Posterior cingulate gyrus (tissue), 11 donors: Measurements from ENCODE around the gene FOXL1.

Source experiments
- DNase-seq, 10 donors: peaks; one replicate each; pipeline versions ENCODE4 v3.0.0 to v3.0.0-alpha.2; 2020 to 2021; ENCODE audit warnings: mixed read lengths in 3 of 10
- intact Hi-C: fragments of 100-400 bp; cut with DNase I; formaldehyde crosslinking; loops from one replicate; pipeline ENCODE4 v1.15.1; 2023

FOXL1 gene

DNA sequence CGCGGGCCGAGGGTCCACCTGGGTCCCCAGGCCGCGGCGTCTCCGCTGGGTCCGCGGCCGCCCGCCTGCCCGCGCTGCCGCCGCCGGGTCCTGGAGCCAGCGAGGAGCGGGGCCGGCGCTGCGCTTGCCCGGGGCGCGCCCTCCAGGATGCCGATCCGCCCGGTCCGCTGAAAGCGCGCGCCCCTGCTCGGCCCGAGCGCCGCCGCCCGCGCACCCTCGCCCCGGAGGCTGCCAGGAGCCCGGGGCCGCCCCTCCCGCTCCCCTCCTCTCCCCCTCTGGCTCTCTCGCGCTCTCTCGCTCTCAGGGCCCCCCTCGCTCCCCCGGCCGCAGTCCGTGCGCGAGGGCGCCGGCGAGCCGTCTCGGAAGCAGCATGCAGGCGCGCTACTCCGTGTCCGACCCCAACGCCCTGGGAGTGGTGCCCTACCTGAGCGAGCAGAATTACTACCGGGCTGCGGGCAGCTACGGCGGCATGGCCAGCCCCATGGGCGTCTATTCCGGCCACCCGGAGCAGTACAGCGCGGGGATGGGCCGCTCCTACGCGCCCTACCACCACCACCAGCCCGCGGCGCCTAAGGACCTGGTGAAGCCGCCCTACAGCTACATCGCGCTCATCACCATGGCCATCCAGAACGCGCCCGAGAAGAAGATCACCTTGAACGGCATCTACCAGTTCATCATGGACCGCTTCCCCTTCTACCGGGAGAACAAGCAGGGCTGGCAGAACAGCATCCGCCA is 11.2 kb upstream of the FOXL1 start:
- DNase-seq: no peak

GRCh38 chr16:86567701-86568581 is 10.4 kb upstream of the FOXL1 start:
- no peak for DNase-seq
- intact Hi-C loops: no loop called here

More for the DNA sequence above, 11.2 kb upstream of the FOXL1 start:
- intact Hi-C loops: no loop called here

- no peak for DNase-seq
- intact Hi-C loops: no loop called here
These were observed 9.4 kb upstream of the FOXL1 start for GRCh38 chr16:86568677-86569623.

GRCh38 chr16:86569701-86570447 is 8.5 kb upstream of the FOXL1 start:
- intact Hi-C loops: no loop called here
- no peak for DNase-seq

DNA sequence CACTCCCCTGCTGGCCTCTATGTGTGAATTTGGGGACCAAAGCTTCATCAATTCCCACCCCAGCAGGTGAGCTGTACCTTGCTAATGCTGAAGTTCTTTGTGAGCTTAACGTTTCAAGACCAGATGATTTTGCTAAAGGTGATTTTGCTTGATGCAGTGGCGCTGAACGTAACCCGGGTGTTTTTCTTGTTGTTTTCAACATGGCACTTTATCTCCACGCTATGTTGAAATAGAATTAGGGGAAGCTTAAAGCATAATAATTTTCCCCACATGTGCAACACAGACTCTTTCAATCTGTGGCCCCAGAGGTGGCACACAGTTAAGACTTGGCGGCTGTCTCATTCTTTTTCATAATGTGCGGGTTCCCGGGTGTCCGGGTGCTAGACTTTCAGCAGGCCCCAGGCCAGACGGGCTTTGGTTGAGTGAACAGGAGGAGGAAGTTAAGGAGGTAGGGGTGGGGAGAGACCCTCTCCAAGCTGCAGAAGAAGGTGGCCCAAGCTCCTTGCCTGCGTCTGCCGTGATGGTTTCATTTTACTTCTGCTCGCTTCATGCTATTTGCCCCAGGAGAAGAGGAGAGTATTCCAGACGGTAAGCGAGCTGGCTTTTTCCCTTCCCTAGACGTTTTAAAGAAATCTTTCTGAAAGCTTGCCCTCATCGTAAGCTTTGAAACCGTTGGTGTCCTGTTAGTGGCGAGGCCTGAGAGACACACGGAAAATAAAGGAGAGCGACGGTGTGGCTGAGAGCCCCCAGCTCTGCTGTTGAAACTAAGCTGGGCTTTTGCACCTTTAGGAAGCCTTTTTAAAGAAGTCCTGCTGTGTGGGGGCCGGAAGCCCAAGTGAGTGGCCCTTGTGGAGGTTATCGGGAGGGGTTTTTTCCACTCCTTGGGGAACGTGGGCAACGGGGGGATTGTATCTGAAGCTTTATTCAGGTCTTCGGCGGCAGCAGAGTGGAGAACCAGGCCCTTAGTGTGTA is 7.5 kb upstream of the FOXL1 start:
- DNase-seq: no peak
- intact Hi-C loops: no loop called here

DNA sequence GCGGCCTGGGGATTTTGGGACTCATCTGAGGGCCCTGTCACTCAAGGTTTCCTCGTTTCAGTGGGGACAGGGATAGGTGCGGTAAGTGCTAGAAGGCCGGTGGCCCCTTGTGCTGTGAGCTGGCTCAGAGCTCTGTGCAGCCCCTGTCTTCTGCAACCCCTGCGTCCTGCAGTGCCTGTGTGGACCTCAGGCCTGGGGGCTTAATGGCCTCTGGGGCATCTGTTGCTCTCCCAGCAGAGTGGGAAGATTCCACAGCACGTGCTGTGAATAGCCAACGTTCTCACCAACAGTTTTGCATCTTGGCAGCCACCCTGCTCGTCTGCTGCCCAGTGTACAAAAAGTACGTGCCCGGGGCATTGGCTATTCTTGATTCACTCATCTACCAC is 6.8 kb upstream of the FOXL1 start:
- intact Hi-C loops: no loop called here
- no peak for DNase-seq

DNA sequence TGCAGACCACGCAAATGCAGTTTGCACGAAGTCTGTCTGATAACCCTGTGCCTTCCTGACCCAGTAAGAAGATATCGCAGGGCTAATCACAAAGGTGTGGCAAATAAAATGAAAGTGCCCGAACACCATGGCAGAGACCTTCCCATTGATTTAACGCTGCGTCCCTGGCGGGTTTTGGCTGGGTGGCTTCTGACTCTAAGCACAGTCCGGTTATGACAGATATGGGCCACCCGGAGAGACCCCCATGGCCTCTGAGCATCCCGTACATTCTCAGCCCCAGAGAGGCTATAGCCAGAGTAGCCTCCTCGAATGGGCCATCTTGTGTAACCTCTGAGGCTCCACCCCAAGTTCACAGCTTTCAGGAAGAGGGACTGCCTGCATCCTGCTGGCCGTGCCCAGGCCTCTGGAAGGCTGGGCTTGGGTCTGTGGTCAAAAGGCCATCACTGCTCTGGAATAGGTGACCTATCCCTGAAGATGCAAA is 6.3 kb upstream of the FOXL1 start:
- no peak for DNase-seq
- intact Hi-C loops: no loop called here

DNA sequence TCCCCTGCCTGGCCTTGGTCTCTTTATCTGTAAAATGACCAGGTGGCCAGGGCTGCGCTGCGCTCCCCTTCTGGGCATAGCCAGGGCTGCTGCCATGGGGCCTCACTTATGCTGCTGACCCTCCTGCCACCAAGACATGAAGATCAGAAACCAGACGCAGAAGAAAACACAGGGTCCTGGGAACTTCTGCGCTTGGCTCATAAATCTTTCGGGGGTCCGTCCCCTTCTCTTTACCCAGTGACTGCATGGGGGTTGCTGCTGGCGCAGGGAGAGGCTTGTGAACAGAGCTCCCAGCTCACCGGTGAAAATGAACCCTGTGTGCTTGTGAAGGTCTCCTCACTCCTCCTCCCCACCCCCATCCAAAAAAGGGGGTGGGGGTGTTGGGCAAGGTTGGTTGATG is 5.7 kb upstream of the FOXL1 start:
- no peak for DNase-seq
- intact Hi-C loops: no loop called here

GRCh38 chr16:86573215-86573614 is 5.1 kb upstream of the FOXL1 start:
- intact Hi-C loops: no loop called here
- DNase-seq: no peak

GRCh38 chr16:86573646-86574508 is 4.5 kb upstream of the FOXL1 start:
- intact Hi-C loops: no loop called here
- no peak for DNase-seq

DNA sequence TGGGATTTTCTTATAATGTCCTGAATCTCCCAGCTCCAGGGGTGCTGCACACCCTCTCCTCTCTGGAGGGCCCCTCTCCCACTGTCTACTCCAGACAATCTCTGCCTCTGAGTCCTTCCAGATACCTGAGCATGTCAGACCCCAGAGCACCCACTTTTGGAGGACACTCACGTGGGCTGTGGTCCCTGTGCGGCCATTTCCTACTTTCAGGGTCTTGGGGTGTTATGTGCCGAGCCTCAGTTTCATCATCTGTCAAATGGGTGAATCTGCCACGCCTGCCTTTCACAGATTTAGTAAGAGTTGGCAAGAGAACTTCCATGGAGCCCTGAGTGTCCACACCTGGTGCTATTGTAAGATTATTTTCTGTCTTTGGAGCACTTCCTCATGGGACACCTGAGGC is 3.7 kb upstream of the FOXL1 start:
- DNase-seq: no peak
- intact Hi-C loops: no loop called here

DNA sequence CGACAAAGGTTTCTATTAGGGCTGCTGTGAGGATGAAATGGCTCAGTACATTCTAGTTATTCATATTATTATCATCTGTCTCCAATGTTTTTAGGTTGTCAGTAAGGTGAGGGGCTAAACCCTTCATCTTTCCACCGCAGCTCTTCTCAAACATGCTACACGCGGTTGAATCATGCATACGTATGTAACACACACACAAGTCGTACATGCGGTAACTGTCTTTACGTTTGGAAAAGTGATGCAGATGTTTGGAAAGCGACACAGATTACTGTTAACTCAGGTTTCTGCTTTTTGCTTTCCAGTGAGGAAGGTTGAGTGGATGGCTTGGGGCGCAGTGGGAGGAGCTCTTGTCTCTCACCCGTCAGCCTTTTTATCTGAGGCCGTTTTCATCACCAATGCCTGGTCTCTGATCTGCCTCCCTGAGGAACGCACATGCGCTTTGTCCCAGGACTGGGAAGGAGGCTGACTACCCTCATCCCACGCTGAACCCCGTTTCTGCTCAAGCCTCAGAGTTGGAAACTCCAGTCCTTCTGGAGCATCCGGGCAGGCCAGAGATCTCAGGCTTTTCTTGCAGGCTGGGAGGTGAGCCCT is 3.2 kb upstream of the FOXL1 start:
- DNase-seq: no peak
- intact Hi-C loops: no loop called here

DNA sequence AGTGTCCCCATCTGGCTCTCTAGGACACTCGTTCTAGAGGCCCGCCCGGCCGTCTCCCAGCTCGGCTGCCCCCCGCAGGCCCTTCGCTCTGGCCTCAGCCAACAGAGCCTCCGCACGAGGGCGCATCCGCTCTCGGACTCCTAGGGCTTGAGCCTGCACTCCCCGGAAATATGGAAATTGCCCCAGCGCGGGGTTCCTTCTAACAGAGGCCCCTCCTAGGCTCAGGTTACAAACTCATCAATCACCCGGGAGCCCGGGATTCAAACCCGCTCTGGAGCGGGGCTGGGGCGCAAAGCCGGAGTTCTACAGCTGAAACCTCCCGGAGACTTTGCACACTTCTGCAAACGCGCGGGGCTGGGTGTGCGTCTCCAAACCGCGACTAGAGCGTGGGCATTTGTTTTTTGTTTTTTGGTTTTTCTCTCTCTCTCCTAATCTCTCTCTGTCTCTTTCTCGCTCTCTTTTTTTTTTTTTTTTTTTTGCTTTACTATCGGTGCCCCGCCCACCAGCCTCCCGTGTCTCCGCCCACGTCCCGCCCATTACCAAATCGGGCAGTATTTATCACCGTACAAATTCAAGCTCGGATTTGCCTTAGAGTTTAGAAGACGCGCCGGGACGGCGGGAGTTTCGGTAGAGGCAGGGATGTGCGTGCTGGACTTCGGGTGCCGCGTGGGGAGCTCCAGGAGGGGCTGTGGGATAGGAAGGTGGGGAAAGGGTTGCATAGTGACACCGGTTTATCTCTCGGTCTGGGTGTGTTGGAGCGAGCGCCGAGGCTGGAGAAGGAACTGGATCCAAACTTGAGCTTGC is 2.4 kb upstream of the FOXL1 start:
- no peak for DNase-seq

GRCh38 chr16:86576591-86577313 is 1.6 kb upstream of the FOXL1 start:
- no peak for DNase-seq
- intact Hi-C loops: no loop called here

More for the DNA sequence above, 2.4 kb upstream of the FOXL1 start:
- intact Hi-C loops: no loop called here

GRCh38 chr16:86577314-86577971 is 906 bp upstream of the FOXL1 start:
- DNase-seq: no peak
- intact Hi-C loops: no loop called here
